GM20000 (cell line): ENCODE measurements around the gene TXLNB.

ENCODE experiments used
- DNase-seq: peaks from one replicate; pipeline ENCODE4 v3.0.0; 2012; ENCODE audit warnings: low spot score
- TF ChIP-seq, protein P1 (sequence below): IDR thresholded peaks from 2 replicates; pipeline ENCODE4 v1.5.1; 2012; ENCODE audit warnings: mild to moderate bottlenecking, control low read depth; ENCODE audit errors: extremely low read depth, missing control alignments

The TXLNB gene

DNA sequence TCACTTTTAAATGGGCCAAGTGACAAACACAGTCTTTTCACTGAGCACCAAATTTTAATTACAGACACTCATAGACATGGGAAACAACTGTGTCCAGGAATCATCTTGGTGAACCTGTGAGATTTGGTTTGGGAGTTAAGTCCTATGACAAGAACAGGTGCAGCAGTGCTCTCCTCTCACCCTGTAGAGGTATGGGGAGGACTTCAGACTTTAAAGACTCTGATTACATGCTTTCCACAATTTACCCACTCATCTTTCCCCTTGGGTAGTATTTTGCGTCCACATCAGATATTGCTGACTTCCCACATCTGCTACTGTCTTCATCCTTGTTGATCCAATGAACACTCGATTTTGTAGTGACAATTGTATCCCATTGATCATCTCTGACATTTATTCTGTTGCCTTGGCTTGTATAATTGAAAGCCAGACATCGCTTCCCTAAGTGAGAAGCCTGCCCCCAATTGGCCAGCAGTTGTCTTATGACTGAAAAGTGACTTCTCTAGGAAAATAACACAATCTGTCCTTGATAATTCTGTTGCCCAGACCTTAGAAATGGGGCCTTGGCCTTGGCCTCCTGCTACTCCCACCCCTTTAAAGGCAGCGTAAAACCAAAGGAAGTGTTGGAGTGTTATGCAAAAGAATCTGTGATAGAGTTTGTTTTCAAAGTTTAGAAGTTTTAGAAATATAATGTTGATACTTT is 40.0 kb downstream of the TXLNB start:
- DNase-seq: no peak
- TF ChIP-seq, protein P1, sequence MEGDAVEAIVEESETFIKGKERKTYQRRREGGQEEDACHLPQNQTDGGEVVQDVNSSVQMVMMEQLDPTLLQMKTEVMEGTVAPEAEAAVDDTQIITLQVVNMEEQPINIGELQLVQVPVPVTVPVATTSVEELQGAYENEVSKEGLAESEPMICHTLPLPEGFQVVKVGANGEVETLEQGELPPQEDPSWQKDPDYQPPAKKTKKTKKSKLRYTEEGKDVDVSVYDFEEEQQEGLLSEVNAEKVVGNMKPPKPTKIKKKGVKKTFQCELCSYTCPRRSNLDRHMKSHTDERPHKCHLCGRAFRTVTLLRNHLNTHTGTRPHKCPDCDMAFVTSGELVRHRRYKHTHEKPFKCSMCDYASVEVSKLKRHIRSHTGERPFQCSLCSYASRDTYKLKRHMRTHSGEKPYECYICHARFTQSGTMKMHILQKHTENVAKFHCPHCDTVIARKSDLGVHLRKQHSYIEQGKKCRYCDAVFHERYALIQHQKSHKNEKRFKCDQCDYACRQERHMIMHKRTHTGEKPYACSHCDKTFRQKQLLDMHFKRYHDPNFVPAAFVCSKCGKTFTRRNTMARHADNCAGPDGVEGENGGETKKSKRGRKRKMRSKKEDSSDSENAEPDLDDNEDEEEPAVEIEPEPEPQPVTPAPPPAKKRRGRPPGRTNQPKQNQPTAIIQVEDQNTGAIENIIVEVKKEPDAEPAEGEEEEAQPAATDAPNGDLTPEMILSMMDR: no peak

DNA sequence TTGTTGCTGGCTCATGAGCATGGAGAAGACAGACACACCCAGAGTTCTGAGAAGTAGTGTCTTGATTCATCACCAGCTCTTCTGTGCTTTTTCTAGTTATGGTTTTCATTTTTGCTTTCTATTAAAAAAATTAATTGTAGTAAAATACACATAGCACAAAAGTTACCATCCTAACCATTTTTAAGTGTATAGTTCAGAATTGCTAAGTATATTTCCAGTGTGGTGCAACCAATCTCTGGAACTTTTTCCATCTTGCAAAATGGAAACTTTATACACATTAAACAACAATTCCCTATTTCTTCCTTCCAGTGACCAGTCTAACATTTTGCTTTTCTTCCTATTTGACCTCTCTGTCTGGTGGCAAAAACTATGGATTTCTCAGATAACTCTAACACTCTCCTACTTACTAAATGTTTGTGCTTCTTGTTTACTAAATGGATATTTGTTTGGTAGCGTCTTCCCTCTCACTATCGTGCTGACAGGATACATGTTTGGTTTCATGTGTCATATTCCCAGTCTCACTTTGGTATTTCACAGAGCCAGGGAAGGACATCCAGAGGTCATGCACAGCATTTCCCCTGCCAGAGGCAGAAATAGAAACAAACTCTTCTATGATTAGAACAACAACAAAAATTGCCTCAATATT is 40.6 kb downstream of the TXLNB start:
- TF ChIP-seq, protein P1: no peak
- no peak for DNase-seq

DNA sequence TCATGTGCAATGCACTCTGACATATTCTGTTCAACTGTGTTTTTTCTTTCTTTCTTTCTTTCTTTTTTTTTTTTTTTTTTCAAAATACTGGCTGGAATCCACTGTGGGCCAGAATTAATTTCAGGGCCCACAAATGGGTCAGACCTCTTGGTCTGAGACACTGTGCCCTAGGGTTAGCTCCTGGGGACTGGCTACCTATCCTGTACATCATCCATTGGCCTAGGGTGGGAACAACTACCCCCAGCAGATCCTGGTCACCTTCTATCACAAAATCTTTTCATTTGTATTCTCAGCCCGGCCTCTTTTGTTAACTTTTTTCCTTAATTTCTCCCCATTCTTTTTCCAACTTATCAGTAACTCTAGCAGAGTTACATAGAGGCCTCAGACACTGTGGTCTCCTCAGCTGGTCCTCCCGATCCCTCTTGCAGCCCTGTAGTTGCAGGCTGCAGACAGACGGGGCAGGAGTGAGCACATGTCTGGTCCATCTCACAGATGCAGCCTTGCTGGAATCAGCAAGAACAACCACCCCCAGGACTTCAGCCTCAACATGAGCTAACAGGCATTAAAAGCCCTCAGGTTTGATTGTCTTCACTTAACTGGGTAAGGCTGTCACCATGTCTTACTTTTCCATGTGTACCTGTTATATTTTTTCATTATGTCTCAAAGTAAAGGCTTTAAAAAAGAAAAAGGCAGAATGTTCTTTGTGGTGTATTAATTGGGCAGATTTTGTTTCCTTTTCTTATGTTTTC is 41.3 kb downstream of the TXLNB start:
- DNase-seq: peak; percentile 64
- TF ChIP-seq, protein P1: peak; percentile 68

DNA sequence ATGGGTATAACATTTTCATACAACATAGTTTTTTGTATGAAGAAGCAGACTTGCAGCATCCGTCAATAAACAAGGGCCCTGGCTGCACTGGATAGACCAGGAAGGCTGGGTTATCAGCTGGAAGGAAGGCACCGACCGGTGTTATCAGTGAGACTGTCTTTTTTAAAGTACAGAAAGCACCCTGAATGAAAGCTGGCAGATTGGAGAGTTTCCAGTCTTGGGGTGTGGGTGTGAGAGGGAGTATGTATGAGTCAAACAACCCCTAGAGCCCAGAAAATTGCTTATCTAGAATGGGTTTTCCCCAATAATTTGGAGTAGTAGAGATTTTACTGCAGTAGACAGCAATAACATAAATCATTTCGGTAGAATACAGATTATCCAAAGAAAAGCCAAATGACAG is 42.4 kb downstream of the TXLNB start:
- peak; percentile 11 for DNase-seq
- TF ChIP-seq, protein P1: no peak

DNA sequence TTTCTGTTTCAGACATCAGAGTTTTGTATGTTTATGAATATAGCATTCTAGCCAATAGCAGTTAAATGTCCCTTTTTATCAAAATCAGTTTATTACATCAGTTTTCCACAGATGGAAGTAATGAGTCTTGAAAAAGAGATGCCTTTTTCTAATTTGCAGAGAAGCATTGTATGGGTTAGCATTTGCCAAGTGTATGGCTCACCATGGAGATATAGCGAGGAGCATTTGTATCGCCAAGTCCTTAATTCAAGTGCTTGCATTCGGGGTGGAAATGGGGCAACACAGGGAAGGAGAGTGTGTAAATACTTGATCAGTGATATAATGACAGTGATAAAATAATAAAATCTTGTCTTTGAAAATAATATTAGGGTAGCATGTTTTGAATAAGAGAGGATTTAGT is 42.9 kb downstream of the TXLNB start:
- TF ChIP-seq, protein P1: no peak
- DNase-seq: no peak

DNA sequence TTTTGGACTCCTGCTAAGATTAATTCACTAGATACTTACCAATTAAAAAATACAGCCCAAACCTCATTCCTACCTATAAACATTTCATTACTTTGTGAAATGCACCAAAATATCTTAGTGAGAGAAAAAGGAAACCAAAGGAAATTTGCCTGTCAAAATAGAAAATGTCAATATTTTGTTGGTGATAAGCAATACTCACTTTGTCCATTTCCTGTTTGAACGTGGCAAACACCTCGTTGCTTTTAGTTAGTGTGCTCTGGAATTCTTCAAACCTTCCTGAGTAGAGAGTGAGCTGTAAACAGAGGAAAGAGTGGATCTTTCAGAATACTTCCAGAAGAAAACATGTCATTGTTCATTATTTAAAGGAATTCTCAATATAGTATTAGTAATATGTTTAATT is 44.2 kb downstream of the TXLNB start:
- TF ChIP-seq, protein P1: no peak
- DNase-seq: no peak

DNA sequence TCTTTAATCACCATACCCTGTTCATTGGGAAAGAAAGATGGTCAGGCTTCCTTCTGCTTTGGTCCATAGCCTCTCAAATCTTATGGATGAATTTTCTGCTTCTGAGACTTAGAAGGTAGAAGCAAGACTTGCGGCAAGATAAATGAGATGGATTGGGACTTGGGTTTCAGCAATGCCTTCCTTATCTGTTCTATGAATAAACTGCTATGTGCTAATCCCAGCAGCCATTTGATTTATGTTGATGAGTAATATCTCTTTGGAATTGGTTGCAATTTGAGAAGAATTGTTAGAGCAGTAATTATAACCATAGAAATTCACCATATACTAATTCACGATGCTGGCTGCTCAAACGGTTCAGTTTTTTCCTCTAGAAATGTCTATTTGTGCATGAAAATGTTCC is 48.3 kb downstream of the TXLNB start:
- TF ChIP-seq, protein P1: no peak
- no peak for DNase-seq
